KG1 (cell line): ENCODE data around the gene PLXNA4.

Source experiments
- DNase-seq: peaks from one replicate; lab custom pipeline; 2025; lab: John Stamatoyannopoulos, UW

The PLXNA4 gene

GRCh38 chr7:132145466-132145865, 430.8 kb downstream of the PLXNA4 start:
- no peak for DNase-seq

GRCh38 chr7:132145063-132145462, 431.2 kb downstream of the PLXNA4 start:
- DNase-seq = no peak

- no peak for DNase-seq
These were observed 434.3 kb downstream of the PLXNA4 start for GRCh38 chr7:132142006-132142405.

- no peak for DNase-seq
These were observed 435.2 kb downstream of the PLXNA4 start for GRCh38 chr7:132141109-132141508.

GRCh38 chr7:132140341-132140740, 435.9 kb downstream of the PLXNA4 start:
- DNase-seq = no peak

GRCh38 chr7:132138817-132139216, 437.5 kb downstream of the PLXNA4 start:
- no peak for DNase-seq

GRCh38 chr7:132137681-132138080, 438.6 kb downstream of the PLXNA4 start:
- no peak for DNase-seq

GRCh38 chr7:132135746-132136385, 440.4 kb downstream of the PLXNA4 start:
- no peak for DNase-seq

GRCh38 chr7:132134814-132135445, 441.3 kb downstream of the PLXNA4 start:
- no peak for DNase-seq

- DNase-seq = no peak
These were observed 442.8 kb downstream of the PLXNA4 start for GRCh38 chr7:132133501-132133900.

- DNase-seq = no peak
These were observed 445.1 kb downstream of the PLXNA4 start for GRCh38 chr7:132131196-132131595.

GRCh38 chr7:132130497-132130896, 445.8 kb downstream of the PLXNA4 start:
- no peak for DNase-seq

GRCh38 chr7:132125872-132126595, 450.2 kb downstream of the PLXNA4 start:
- no peak for DNase-seq

- DNase-seq = no peak
These were observed 451.2 kb downstream of the PLXNA4 start for GRCh38 chr7:132125096-132125495.

- no peak for DNase-seq
These were observed 451.7 kb downstream of the PLXNA4 start for GRCh38 chr7:132124575-132124974.

GRCh38 chr7:132123773-132124172, 452.5 kb downstream of the PLXNA4 start:
- DNase-seq = no peak

- no peak for DNase-seq
These were observed 453.4 kb downstream of the PLXNA4 start for GRCh38 chr7:132122901-132123300.

- no peak for DNase-seq
These were observed 454.3 kb downstream of the PLXNA4 start for GRCh38 chr7:132121987-132122386.

GRCh38 chr7:132118641-132119040, 457.6 kb downstream of the PLXNA4 start:
- DNase-seq = no peak

GRCh38 chr7:132117636-132118035, 458.6 kb downstream of the PLXNA4 start:
- DNase-seq = no peak

GRCh38 chr7:132117181-132117580, 459.1 kb downstream of the PLXNA4 start:
- no peak for DNase-seq

- DNase-seq = no peak
These were observed 459.9 kb downstream of the PLXNA4 start for GRCh38 chr7:132116369-132116768.

- no peak for DNase-seq
These were observed 460.5 kb downstream of the PLXNA4 start for GRCh38 chr7:132115758-132116157.
